Measurements from ENCODE around the gene RNF157. TPM values are rescaled to one million over a fixed set of nuclear protein-coding genes. Genes with fewer than 3 reads are reported as not detected.
"Not testable (repeated sequence)": the region's sequence is repeated elsewhere in the genome, so short reads cannot be mapped to it uniquely, and the experiment has no call there.

The RNF157 gene
- polyA plus RNA-seq, 1 experiment, result 1.6 TPM

DNA sequence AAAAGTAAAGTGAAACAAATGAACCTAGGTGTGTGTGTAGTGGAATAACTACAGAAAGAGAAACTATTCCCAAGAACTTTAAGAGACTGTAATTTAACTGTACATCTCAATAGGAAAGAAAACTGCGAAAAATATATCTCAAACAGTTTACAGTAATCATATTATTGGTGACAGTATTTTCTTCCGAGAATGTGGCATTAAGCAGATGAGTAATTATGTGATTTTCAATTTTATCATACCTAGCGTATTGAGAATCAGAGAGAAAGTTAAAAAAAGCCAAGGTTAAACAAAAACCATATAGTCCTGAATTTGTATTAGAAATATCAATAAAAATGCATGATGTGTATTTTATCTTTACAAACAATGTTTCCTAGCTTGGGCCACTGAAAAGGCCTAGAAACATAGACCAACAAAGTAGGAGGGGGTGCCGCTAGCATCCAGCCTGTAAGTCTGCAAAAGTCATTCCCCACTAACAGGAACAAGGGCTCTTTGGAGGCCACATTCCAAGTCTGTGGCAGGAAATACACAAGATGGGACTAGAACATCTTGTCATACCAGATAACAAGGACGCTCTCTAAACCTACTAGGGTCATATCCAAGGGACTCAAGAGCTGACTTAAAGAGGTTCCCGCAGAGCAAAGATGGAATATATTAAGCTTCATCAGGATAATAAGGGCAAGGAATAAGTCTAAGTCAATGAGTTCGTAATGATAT is 20.5 kb downstream of the RNF157 start:
- ChIA-PET CTCF (interaction anchor here (1.7 kb wide), 1 partner anchor 38 kb away, joined by 7 read pairs; no protein-coding TSS in a partner anchor), POLR2A (no interaction called here)
- H3K9me3 ChIP-seq (ENCODE audit: control insufficient read depth, insufficient read depth, low read length), result no peaks in the 10 kb centered on the region
- H3K27me3 ChIP-seq (ENCODE audit: control insufficient read depth, insufficient read depth, low read length), result no peaks in the 10 kb centered on the region
- TF ChIP-seq, protein P1, sequence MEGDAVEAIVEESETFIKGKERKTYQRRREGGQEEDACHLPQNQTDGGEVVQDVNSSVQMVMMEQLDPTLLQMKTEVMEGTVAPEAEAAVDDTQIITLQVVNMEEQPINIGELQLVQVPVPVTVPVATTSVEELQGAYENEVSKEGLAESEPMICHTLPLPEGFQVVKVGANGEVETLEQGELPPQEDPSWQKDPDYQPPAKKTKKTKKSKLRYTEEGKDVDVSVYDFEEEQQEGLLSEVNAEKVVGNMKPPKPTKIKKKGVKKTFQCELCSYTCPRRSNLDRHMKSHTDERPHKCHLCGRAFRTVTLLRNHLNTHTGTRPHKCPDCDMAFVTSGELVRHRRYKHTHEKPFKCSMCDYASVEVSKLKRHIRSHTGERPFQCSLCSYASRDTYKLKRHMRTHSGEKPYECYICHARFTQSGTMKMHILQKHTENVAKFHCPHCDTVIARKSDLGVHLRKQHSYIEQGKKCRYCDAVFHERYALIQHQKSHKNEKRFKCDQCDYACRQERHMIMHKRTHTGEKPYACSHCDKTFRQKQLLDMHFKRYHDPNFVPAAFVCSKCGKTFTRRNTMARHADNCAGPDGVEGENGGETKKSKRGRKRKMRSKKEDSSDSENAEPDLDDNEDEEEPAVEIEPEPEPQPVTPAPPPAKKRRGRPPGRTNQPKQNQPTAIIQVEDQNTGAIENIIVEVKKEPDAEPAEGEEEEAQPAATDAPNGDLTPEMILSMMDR (IDR thresholded peaks at IDR 0.05; ENCODE audit: low read depth, low read length), result no peak
- no peak overlapping the region for H3K4me3 ChIP-seq (ENCODE audit: low read depth, low read length)
- no peak for DNase-seq (ENCODE audit: low read depth, low spot score)
- H3K27ac ChIP-seq (ENCODE audit: low read depth, low read length), result no peak overlapping the region

DNA sequence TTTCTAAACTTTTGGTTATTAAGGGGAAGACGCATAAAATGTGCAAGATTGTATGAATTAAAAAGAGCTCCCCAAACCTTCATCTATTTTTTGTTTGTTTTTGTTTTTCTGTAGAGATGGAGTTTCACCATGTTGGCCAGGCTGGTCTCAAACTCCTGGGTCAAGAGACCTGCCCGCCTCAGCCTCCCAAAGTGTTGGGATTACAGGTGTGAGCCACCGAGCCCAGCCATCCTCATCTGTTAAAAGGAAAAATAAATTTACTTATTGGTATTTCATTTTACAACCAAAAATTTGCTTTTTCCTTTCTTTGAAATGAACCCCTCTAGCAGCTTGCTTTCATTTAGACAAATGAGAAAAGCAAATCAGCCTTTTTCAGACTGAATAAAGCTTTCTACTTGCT is 23.2 kb downstream of the RNF157 start:
- ChIA-PET CTCF (interaction anchor here (1.7 to 2.0 kb wide), 2 partner anchors 35 to 62 kb away, joined by 5 to 7 read pairs; no protein-coding TSS in a partner anchor), POLR2A (no interaction called here)

GRCh38 chr17:76213491-76213890 is 26.8 kb downstream of the RNF157 start:
- ChIA-PET POLR2A (no interaction called here), CTCF (no interaction called here)
- DNase-seq (ENCODE audit: low read depth, low spot score), result no peak
- Histone ChIP-seq H3K27ac (ENCODE audit: low read depth, low read length) (no peak overlapping the region), H3K4me3 (ENCODE audit: low read depth, low read length) (no peak overlapping the region), H3K27me3 (ENCODE audit: control insufficient read depth, insufficient read depth, low read length) (peaks cover 3% of the 10 kb centered on the region), H3K9me3 (ENCODE audit: control insufficient read depth, insufficient read depth, low read length) (no peaks in the 10 kb centered on the region)
- TF ChIP-seq, protein P1 (IDR thresholded peaks at IDR 0.05; ENCODE audit: low read depth, low read length), result no peak

More for the DNA sequence above, 23.2 kb downstream of the RNF157 start:
- Histone ChIP-seq H3K27ac (ENCODE audit: low read depth, low read length) (no peak overlapping the region), H3K9me3 (ENCODE audit: control insufficient read depth, insufficient read depth, low read length) (no peaks in the 10 kb centered on the region), H3K4me3 (ENCODE audit: low read depth, low read length) (no peak overlapping the region), H3K27me3 (ENCODE audit: control insufficient read depth, insufficient read depth, low read length) (peaks cover 3% of the 10 kb centered on the region)
- TF ChIP-seq, protein P1 (IDR thresholded peaks at IDR 0.05; ENCODE audit: low read depth, low read length), result no peak
- no peak for DNase-seq (ENCODE audit: low read depth, low spot score)

- no peak overlapping the region for H3K27ac ChIP-seq (ENCODE audit: low read depth, low read length)
- TF ChIP-seq, protein P1 (IDR thresholded peaks at IDR 0.05; ENCODE audit: low read depth, low read length), result no peak
- H3K27me3 ChIP-seq (ENCODE audit: control insufficient read depth, insufficient read depth, low read length), result no peaks in the 10 kb centered on the region
- CTCF ChIA-PET, result interaction anchor here (2.8 kb wide), 1 partner anchor 27 kb away, joined by 20 read pairs; no protein-coding TSS in a partner anchor
- no peaks in the 10 kb centered on the region for H3K9me3 ChIP-seq (ENCODE audit: control insufficient read depth, insufficient read depth, low read length)
- POLR2A ChIA-PET, result no interaction called here
- no peak for DNase-seq (ENCODE audit: low read depth, low spot score)
- no peak overlapping the region for H3K4me3 ChIP-seq (ENCODE audit: low read depth, low read length)
These were observed 32.2 kb downstream of the RNF157 start for GRCh38 chr17:76208120-76208519.

GRCh38 chr17:76207275-76208059 is 32.8 kb downstream of the RNF157 start:
- ChIA-PET CTCF (interaction anchor here (2.8 kb wide), 1 partner anchor 26 kb away, joined by 20 read pairs; no protein-coding TSS in a partner anchor), POLR2A (no interaction called here)
- Histone ChIP-seq H3K27me3 (ENCODE audit: control insufficient read depth, insufficient read depth, low read length) (no peaks in the 10 kb centered on the region), H3K4me3 (ENCODE audit: low read depth, low read length) (no peak overlapping the region), H3K9me3 (ENCODE audit: control insufficient read depth, insufficient read depth, low read length) (no peaks in the 10 kb centered on the region), H3K27ac (ENCODE audit: low read depth, low read length) (no peak overlapping the region)
- DNase-seq (ENCODE audit: low read depth, low spot score), result no peak
- TF ChIP-seq, protein P1 (IDR thresholded peaks at IDR 0.05; ENCODE audit: low read depth, low read length), result no peak

DNA sequence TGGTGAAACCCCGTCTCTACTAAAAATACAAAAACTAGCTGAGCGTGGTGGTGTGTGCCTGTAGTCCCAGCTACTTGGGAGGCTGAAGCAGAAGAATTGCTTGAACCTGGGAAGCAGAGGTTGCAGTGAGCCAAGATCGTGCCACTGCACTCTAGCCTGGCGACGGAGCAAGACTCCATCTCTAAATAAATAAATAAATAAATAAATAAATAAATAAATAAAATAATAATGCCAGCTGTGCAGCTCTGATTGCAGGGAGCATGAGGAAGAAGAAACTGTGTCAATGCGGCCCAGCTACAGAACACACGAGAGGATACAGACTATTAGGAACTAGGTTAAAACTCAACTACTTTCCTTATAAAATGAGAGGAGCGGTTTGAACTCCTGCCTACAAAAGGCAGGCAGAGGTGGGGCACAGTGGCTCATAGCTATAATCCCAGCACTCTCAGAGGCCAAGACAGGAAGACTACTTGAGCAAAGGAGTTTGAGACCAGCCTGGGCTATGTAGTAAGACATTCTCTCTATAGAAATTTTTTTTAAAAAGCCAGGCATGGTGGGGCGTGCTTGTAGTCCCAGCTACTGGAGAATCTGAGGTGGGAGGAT is 34.6 kb downstream of the RNF157 start:
- POLR2A ChIA-PET, CTCF ChIA-PET: not testable (repeated sequence)

More for the DNA sequence above, 34.6 kb downstream of the RNF157 start:
- H3K9me3 ChIP-seq (ENCODE audit: control insufficient read depth, insufficient read depth, low read length); H3K27ac ChIP-seq (ENCODE audit: low read depth, low read length); DNase-seq (ENCODE audit: low read depth, low spot score); H3K4me3 ChIP-seq (ENCODE audit: low read depth, low read length); H3K27me3 ChIP-seq (ENCODE audit: control insufficient read depth, insufficient read depth, low read length): not testable (repeated sequence)
